Keratinocyte (primary cell): Measurements from ENCODE around the gene ADAMTSL1.

Experiments used
- CTCF ChIP-seq, 3 experiments: IDR thresholded peaks in 1 of 3; conservative IDR thresholded peaks in 1 of 3; optimal IDR thresholded peaks in 1 of 3; 2 replicates in 2 of 3; 3 replicates in 1 of 3; pipeline versions ENCODE3 to v1.5.1; 2011; ENCODE audit warnings: low read length in 3 of 3, mild to moderate bottlenecking in 3 of 3, moderate library complexity in 2 of 3, control low read depth in 1 of 3, inconsistent platforms in 1 of 3; ENCODE audit not compliant: insufficient read depth in 2 of 3; ENCODE audit errors: extremely low read depth in 1 of 3
- EZH2 ChIP-seq: IDR thresholded peaks from one replicate; pipeline ENCODE4 v1.6.1; 2012; ENCODE audit warnings: inconsistent platforms, mild to moderate bottlenecking, low read length, moderate library complexity

- TF ChIP-seq CTCF (optimal IDR thresholded peaks at IDR 0.05 in 1 of 3, IDR thresholded peaks at IDR 0.05 in 1 of 3, conservative IDR thresholded peaks at IDR 0.05 in 1 of 3; ENCODE audit: extremely low read depth in 1 of 3, insufficient read depth in 2 of 3, low read length in 3 of 3) (no peak), EZH2 (no peak)
Measured at GRCh38 chr9:18848657-18849056, 374.7 kb downstream of the ADAMTSL1 start.
